Activated naive CD4-positive, alpha-beta T cell treated with anti-CD3 and anti-CD28 coated beads for 36 hours (primary cell): ENCODE data around the gene ELANE. TPM values are rescaled to one million over a fixed set of nuclear protein-coding genes. Genes with fewer than 3 reads are reported as not detected.

Experiments
- CTCF ChIA-PET: fragments of 350-600 bp; sonication (Branson Sonifier 250); formaldehyde crosslinking; loops from one replicate; lab custom pipeline; 2021; ENCODE audit warnings: antibody characterized with exemption; lab: Charles Lee
- DNase-seq: peaks from one replicate; pipeline ENCODE4 v3.0.0-alpha.2; 2020
- H3K27ac Mint-ChIP-seq: one replicate; pipeline ENCODE4 v1.8.0; 2021; ENCODE audit warnings: mild to moderate bottlenecking, mixed read lengths
- H3K27me3 Mint-ChIP-seq: one replicate; pipeline ENCODE4 v1.8.0; 2021; ENCODE audit warnings: low read depth, mixed read lengths
- H3K36me3 Mint-ChIP-seq: one replicate; pipeline ENCODE4 v1.8.0; 2021; ENCODE audit warnings: low read depth, mixed read lengths
- H3K4me1 Mint-ChIP-seq: one replicate; pipeline ENCODE4 v1.8.0; 2021; ENCODE audit warnings: low read depth, mixed read lengths
- H3K4me3 Mint-ChIP-seq: one replicate; pipeline ENCODE4 v1.8.0; 2021; ENCODE audit warnings: mild to moderate bottlenecking, moderate library complexity, mixed read lengths
- H3K9me3 Mint-ChIP-seq: one replicate; pipeline ENCODE4 v1.8.0; 2021; ENCODE audit warnings: mixed read lengths
- intact Hi-C: fragments of 100-400 bp; cut with micrococcal nuclease; formaldehyde crosslinking; loops from one replicate; pipeline ENCODE4 v1.15.1; 2023
- microRNA-seq: library from miRNA; unstranded; fragments of <30 nt; microRNA quantifications from one replicate; pipeline ENCODE4 v1.2.0, GENCODE V29; 2022; ENCODE audit warnings: borderline microRNAs expressed, borderline replicate concordance
- total RNA-seq, 2 experiments: library from RNA; stranded (reverse); gene quantifications; one replicate each; pipeline ENCODE4 v1.2.3, GENCODE V29; 2021

The ELANE gene
- total RNA-seq, 2 experiments from 2014 or later = not detected

- CTCF ChIA-PET = no interaction called here
- intact Hi-C loops = no loop called here
- Mint-ChIP-seq H3K27ac (no peak overlapping the region), H3K4me3 (no peak overlapping the region), H3K4me1 (peaks cover 68% of the 10 kb centered on the region), H3K9me3 (no peaks in the 10 kb centered on the region), H3K27me3 (no peaks in the 10 kb centered on the region), H3K36me3 (peaks cover 13% of the 10 kb centered on the region)
- DNase-seq = no peak
These were observed 52.4 kb downstream of the ELANE start for GRCh38 chr19:904545-904944.

Small RNA genes within 50 kb of the gene (microRNA-seq; reads per million reads assigned to microRNA genes)
- gene MIR3187 = 110 reads per million, percentile 60 among the genes with 10 or more reads in this experiment
- gene MIR4745 = 14.3 reads per million, percentile 29 among the genes with 10 or more reads in this experiment

Other genes starting within 250 kb of the ELANE start
- gene POLRMT, start 218.8 kb upstream of the ELANE start, total RNA-seq = 10 to 100 TPM; 63.8 to 65.6 TPM
- gene FGF22, start 212.4 kb upstream of the ELANE start, total RNA-seq = not detected
- 100 to 1,000 TPM in 1 of 2 experiments, 10 to 100 TPM in 1; 99.5 to 108 TPM for gene RNF126, start 189.1 kb upstream of the ELANE start, total RNA-seq
- 1 to 10 TPM; 9.3 to 9.8 TPM for gene FSTL3, start 175.9 kb upstream of the ELANE start, total RNA-seq
- not detected for gene PRSS57, start 156.9 kb upstream of the ELANE start, total RNA-seq
- 1 to 10 TPM in 1 of 2 experiments, under 1 TPM in 1; 0.84 to 1.0 TPM for gene PALM, start 143.4 kb upstream of the ELANE start, total RNA-seq
- not detected for gene MISP, start 101.2 kb upstream of the ELANE start, total RNA-seq
- 100 to 1,000 TPM; 510 to 532 TPM for gene PTBP1, start 54.9 kb upstream of the ELANE start, total RNA-seq
- not detected for gene PLPPR3, start 30.3 kb upstream of the ELANE start, total RNA-seq
- not detected for gene AZU1, start 24.5 kb upstream of the ELANE start, total RNA-seq
- gene PRTN3, start 11.3 kb upstream of the ELANE start, total RNA-seq = not detected
- under 1 TPM; 0.17 to 0.25 TPM for gene CFD, start 7.4 kb downstream of the ELANE start, total RNA-seq
- gene MED16, start 40.9 kb downstream of the ELANE start, total RNA-seq = 10 to 100 TPM; 61.3 to 68.1 TPM
- not detected for gene RNU6-9, start 41.2 kb downstream of the ELANE start, total RNA-seq
- 100 to 1,000 TPM; 111 to 120 TPM for gene R3HDM4, start 60.9 kb downstream of the ELANE start, total RNA-seq
- gene KISS1R, start 65.0 kb downstream of the ELANE start, total RNA-seq = 1 to 10 TPM; 5.3 to 6.6 TPM
- 10 to 100 TPM; 23.1 to 28.4 TPM for gene ARID3A, start 73.7 kb downstream of the ELANE start, total RNA-seq
- 10 to 100 TPM; 77.8 to 82.0 TPM for gene WDR18, start 132.0 kb downstream of the ELANE start, total RNA-seq
- under 1 TPM in 1 of 2 experiments, not detected in 1; 0.10 TPM for gene GRIN3B, start 148.1 kb downstream of the ELANE start, total RNA-seq
- gene TMEM259, start 168.8 kb downstream of the ELANE start, total RNA-seq = 100 to 1,000 TPM; 105 to 109 TPM
- not detected for gene RNU6-2, start 169.2 kb downstream of the ELANE start, total RNA-seq
- 100 to 1,000 TPM; 104 TPM for gene CNN2, start 174.3 kb downstream of the ELANE start, total RNA-seq
- gene ABCA7, start 187.8 kb downstream of the ELANE start, total RNA-seq = 10 to 100 TPM; 24.4 to 30.1 TPM
- 100 to 1,000 TPM; 123 to 136 TPM for gene ARHGAP45, start 214.9 kb downstream of the ELANE start, total RNA-seq
- 100 to 1,000 TPM; 238 to 258 TPM for gene POLR2E, start 243.1 kb downstream of the ELANE start, total RNA-seq